GM23338 (cell line): ENCODE results near the gene DLG5.
"Not testable (repeated sequence)": the region's sequence is repeated elsewhere in the genome, so short reads cannot be mapped to it uniquely, and the experiment has no call there.

Experiments used
- CREB1 ChIP-seq: fragments of 250-450 bp; sonication (Bioruptor Pico); IDR thresholded peaks from 2 replicates; pipeline ENCODE4 v1.5.0; 2020; ENCODE audit warnings: low read depth, mild to moderate bottlenecking, moderate library complexity
- EZH2 ChIP-seq: fragments of 200-600 bp; sonication (generic); IDR thresholded peaks from one replicate; pipeline ENCODE4 v1.8.0; 2017; ENCODE audit warnings: antibody characterized with exemption, mild to moderate bottlenecking, low read depth; ENCODE audit not compliant: unreplicated experiment
- EZH2phosphoT487 ChIP-seq: fragments of 200-600 bp; sonication (generic); IDR thresholded peaks from one replicate; pipeline ENCODE4 v1.8.1; 2018; ENCODE audit warnings: antibody characterized with exemption; ENCODE audit not compliant: unreplicated experiment
- JUNB ChIP-seq: IDR thresholded peaks from one replicate; pipeline ENCODE4 v1.6.1; 2016; ENCODE audit warnings: antibody characterized with exemption; ENCODE audit not compliant: unreplicated experiment
- NANOG ChIP-seq: IDR thresholded peaks from 2 replicates; pipeline ENCODE4 v1.6.1; 2016; ENCODE audit warnings: antibody characterized with exemption, borderline replicate concordance
- POLR2AphosphoS5 ChIP-seq: IDR thresholded peaks from 2 replicates; pipeline ENCODE4 v1.6.1; 2016; ENCODE audit warnings: antibody characterized with exemption, low read depth
- STAT1 ChIP-seq: IDR thresholded peaks from one replicate; pipeline ENCODE4 v1.6.1; 2016; ENCODE audit warnings: antibody characterized with exemption; ENCODE audit not compliant: unreplicated experiment
- ZNF331 ChIP-seq: fragments of 250-450 bp; sonication (Bioruptor Pico); IDR thresholded peaks from 2 replicates; pipeline ENCODE4 v1.5.0; 2020; ENCODE audit warnings: low read depth, mild to moderate bottlenecking, moderate library complexity
- TF ChIP-seq, protein P1 (sequence below), 2 experiments: fragments of 200-600 bp in 1 of 2; sonication (generic) in 1 of 2; conservative IDR thresholded peaks; 2 replicates each; pipeline versions ENCODE4 v1.5.1 to v1.6.1; 2016 to 2017; ENCODE audit warnings: antibody characterized with exemption in 2 of 2, low read depth in 2 of 2, mild to moderate bottlenecking in 2 of 2, moderate library complexity in 1 of 2
- TF ChIP-seq, protein P2 (sequence below): IDR thresholded peaks from 2 replicates; pipeline ENCODE4 v1.6.1; 2016; ENCODE audit warnings: antibody characterized with exemption
- TF ChIP-seq, protein P3 (sequence below): IDR thresholded peaks from one replicate; pipeline ENCODE4 v1.6.1; 2018; ENCODE audit warnings: antibody characterized with exemption; ENCODE audit not compliant: unreplicated experiment

- TF ChIP-seq, protein P1, sequence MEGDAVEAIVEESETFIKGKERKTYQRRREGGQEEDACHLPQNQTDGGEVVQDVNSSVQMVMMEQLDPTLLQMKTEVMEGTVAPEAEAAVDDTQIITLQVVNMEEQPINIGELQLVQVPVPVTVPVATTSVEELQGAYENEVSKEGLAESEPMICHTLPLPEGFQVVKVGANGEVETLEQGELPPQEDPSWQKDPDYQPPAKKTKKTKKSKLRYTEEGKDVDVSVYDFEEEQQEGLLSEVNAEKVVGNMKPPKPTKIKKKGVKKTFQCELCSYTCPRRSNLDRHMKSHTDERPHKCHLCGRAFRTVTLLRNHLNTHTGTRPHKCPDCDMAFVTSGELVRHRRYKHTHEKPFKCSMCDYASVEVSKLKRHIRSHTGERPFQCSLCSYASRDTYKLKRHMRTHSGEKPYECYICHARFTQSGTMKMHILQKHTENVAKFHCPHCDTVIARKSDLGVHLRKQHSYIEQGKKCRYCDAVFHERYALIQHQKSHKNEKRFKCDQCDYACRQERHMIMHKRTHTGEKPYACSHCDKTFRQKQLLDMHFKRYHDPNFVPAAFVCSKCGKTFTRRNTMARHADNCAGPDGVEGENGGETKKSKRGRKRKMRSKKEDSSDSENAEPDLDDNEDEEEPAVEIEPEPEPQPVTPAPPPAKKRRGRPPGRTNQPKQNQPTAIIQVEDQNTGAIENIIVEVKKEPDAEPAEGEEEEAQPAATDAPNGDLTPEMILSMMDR (conservative IDR thresholded peaks at IDR 0.05; ENCODE audit: low read depth in 2 of 2) = not testable (repeated sequence)
- TF ChIP-seq POLR2AphosphoS5; EZH2; CREB1 (CRISPR knock-in tag); STAT1; NANOG; EZH2phosphoT487; ZNF331; JUNB: not testable (repeated sequence)
- TF ChIP-seq, protein P2, sequence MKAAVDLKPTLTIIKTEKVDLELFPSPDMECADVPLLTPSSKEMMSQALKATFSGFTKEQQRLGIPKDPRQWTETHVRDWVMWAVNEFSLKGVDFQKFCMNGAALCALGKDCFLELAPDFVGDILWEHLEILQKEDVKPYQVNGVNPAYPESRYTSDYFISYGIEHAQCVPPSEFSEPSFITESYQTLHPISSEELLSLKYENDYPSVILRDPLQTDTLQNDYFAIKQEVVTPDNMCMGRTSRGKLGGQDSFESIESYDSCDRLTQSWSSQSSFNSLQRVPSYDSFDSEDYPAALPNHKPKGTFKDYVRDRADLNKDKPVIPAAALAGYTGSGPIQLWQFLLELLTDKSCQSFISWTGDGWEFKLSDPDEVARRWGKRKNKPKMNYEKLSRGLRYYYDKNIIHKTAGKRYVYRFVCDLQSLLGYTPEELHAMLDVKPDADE = not testable (repeated sequence)
- TF ChIP-seq, protein P3, sequence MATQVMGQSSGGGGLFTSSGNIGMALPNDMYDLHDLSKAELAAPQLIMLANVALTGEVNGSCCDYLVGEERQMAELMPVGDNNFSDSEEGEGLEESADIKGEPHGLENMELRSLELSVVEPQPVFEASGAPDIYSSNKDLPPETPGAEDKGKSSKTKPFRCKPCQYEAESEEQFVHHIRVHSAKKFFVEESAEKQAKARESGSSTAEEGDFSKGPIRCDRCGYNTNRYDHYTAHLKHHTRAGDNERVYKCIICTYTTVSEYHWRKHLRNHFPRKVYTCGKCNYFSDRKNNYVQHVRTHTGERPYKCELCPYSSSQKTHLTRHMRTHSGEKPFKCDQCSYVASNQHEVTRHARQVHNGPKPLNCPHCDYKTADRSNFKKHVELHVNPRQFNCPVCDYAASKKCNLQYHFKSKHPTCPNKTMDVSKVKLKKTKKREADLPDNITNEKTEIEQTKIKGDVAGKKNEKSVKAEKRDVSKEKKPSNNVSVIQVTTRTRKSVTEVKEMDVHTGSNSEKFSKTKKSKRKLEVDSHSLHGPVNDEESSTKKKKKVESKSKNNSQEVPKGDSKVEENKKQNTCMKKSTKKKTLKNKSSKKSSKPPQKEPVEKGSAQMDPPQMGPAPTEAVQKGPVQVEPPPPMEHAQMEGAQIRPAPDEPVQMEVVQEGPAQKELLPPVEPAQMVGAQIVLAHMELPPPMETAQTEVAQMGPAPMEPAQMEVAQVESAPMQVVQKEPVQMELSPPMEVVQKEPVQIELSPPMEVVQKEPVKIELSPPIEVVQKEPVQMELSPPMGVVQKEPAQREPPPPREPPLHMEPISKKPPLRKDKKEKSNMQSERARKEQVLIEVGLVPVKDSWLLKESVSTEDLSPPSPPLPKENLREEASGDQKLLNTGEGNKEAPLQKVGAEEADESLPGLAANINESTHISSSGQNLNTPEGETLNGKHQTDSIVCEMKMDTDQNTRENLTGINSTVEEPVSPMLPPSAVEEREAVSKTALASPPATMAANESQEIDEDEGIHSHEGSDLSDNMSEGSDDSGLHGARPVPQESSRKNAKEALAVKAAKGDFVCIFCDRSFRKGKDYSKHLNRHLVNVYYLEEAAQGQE = not testable (repeated sequence)
Measured at GRCh38 chr10:77758406-77758805, 168.1 kb downstream of the DLG5 start.
